Testis (tissue), 2 donors: ENCODE data around the gene EYS.

Experiments used
- CTCF ChIP-seq, 3 experiments: fragments of 450-650 bp in 2 of 3; fragments of 200-600 bp in 1 of 3; sonication (generic) in 1 of 3; IDR thresholded peaks; one replicate each; pipeline ENCODE4 v1.5.1; 2016 to 2019; ENCODE audit warnings: antibody characterized with exemption in 3 of 3, mild to moderate bottlenecking in 2 of 3, moderate library complexity in 1 of 3
- POLR2A ChIP-seq: fragments of 450-650 bp; IDR thresholded peaks from one replicate; pipeline ENCODE4 v1.6.1; 2017; ENCODE audit warnings: antibody characterized with exemption, mild to moderate bottlenecking, moderate library complexity

GRCh38 chr6:64973142-64973541, 733.9 kb downstream of the EYS start:
- TF ChIP-seq CTCF (IDR thresholded peaks at IDR 0.05) (no peak), POLR2A (no peak)
